HL-60/S4 treated with retinoic acid at 250 ng/mL for 4 days and 3 days (cell line): ENCODE results near the gene ILDR1.

Source experiments
- in situ Hi-C: fragments of 300-500 bp; cut with MboI; formaldehyde crosslinking; loops from 2 replicates; pipeline ENCODE4 v1.7.0; 2022; ENCODE audit warnings: low sequenced_read_pairs

ILDR1 gene

GRCh38 chr3:121994551-121994950, 27.5 kb downstream of the ILDR1 start:
- in situ Hi-C loops = no loop called here

GRCh38 chr3:121992601-121993560, 29.2 kb downstream of the ILDR1 start:
- in situ Hi-C loops = no loop called here

GRCh38 chr3:121989943-121990342, 32.1 kb downstream of the ILDR1 start:
- in situ Hi-C loops = no loop called here

- in situ Hi-C loops = no loop called here
Observed at GRCh38 chr3:121988146-121988545, 33.9 kb downstream of the ILDR1 start.

GRCh38 chr3:121985846-121986245, 36.2 kb downstream of the ILDR1 start:
- in situ Hi-C loops = no loop called here

GRCh38 chr3:121981473-121981872, 40.6 kb downstream of the ILDR1 start:
- in situ Hi-C loops = no loop called here

GRCh38 chr3:121980450-121980796, 41.6 kb downstream of the ILDR1 start:
- in situ Hi-C loops = no loop called here

- in situ Hi-C loops = no loop called here
Observed at GRCh38 chr3:121979734-121980449, 42.2 kb downstream of the ILDR1 start.

- in situ Hi-C loops = no loop called here
Observed at GRCh38 chr3:121979246-121979645, 42.8 kb downstream of the ILDR1 start.

GRCh38 chr3:121976727-121977126, 45.3 kb downstream of the ILDR1 start:
- in situ Hi-C loops = no loop called here

GRCh38 chr3:121975702-121976302, 46.2 kb downstream of the ILDR1 start:
- in situ Hi-C loops = no loop called here

- in situ Hi-C loops = no loop called here
Observed at GRCh38 chr3:121974601-121975111, 47.4 kb downstream of the ILDR1 start.

GRCh38 chr3:121970047-121970446, 52.0 kb downstream of the ILDR1 start:
- in situ Hi-C loops = no loop called here

GRCh38 chr3:121969631-121970030, 52.4 kb downstream of the ILDR1 start:
- in situ Hi-C loops = no loop called here

GRCh38 chr3:121963608-121964007, 58.4 kb downstream of the ILDR1 start:
- in situ Hi-C loops = no loop called here

GRCh38 chr3:121962443-121962842, 59.6 kb downstream of the ILDR1 start:
- in situ Hi-C loops = no loop called here

- in situ Hi-C loops = no loop called here
Observed at GRCh38 chr3:121961283-121961682, 60.8 kb downstream of the ILDR1 start.

GRCh38 chr3:121958801-121959200, 63.2 kb downstream of the ILDR1 start:
- in situ Hi-C loops = no loop called here

- in situ Hi-C loops = no loop called here
Observed at GRCh38 chr3:121957674-121958415, 64.2 kb downstream of the ILDR1 start.

GRCh38 chr3:121956363-121956762, 65.7 kb downstream of the ILDR1 start:
- in situ Hi-C loops = no loop called here
